Testis (tissue), 3 donors: ENCODE measurements around the gene FCER1G. TPM values are rescaled to one million over a fixed set of nuclear protein-coding genes. Genes with fewer than 3 reads are reported as not detected.

ENCODE experiments used
- DNase-seq: peaks from one replicate; pipeline ENCODE4 v3.0.0-alpha.2; 2019
- H3K27ac ChIP-seq, 2 donors: fragments of 200-600 bp; sonication (generic); one replicate each; pipeline ENCODE4 v1.5.1; 2019
- H3K27me3 ChIP-seq: fragments of 200-600 bp; sonication (generic); one replicate; pipeline ENCODE4 v1.5.1; 2019
- H3K36me3 ChIP-seq: fragments of 200-600 bp; sonication (generic); one replicate; pipeline ENCODE4 v1.5.1; 2017; ENCODE audit warnings: low read depth; ENCODE audit errors: missing control alignments
- H3K4me1 ChIP-seq: fragments of 200-600 bp; sonication (generic); one replicate; pipeline ENCODE4 v1.5.1; 2019
- H3K4me3 ChIP-seq, 2 donors: fragments of 200-600 bp; sonication (generic); one replicate each; pipeline ENCODE4 v1.5.1; 2017 to 2019
- H3K9me3 ChIP-seq: fragments of 200-600 bp; sonication (generic); one replicate; pipeline ENCODE4 v1.5.1; 2017
- POLR2A ChIP-seq: fragments of 450-650 bp; IDR thresholded peaks from one replicate; pipeline ENCODE4 v1.6.1; 2017; ENCODE audit warnings: antibody characterized with exemption, mild to moderate bottlenecking, moderate library complexity
- WGBS, 2 donors: methylation state at CpG; one replicate each; pipeline ENCODE4 v1.1.5; 2018; 5-methylcytosine and 5-hydroxymethylcytosine counted together
- intact Hi-C: fragments of 100-400 bp; cut with DNase I; formaldehyde crosslinking; loops from one replicate; pipeline ENCODE4 v1.15.1; 2023; ENCODE audit warnings: low total_unique reads
- polyA plus RNA-seq: library from polyadenylated mRNA; stranded (reverse); fragments of 350-450 nt; fragmentation: Illumina TruSeq; extraction: RNeasy Lipid Tissue Mini Kit (QIAGEN cat#74804); gene quantifications from one replicate; pipeline ENCODE4 v1.2.3, GENCODE V29; 2014; ENCODE audit warnings: low read depth, low replicate concordance; ENCODE audit not compliant: insufficient read depth
- total RNA-seq, 2 donors: library from RNA; depleted of rRNA; stranded (reverse); fragments of >200 nt; gene quantifications; one replicate each; pipeline ENCODE4 v1.2.3, GENCODE V29; 2016
- TF ChIP-seq, protein P1 (sequence below), 3 experiments: fragments of 450-650 bp in 2 of 3; fragments of 200-600 bp in 1 of 3; sonication (generic) in 1 of 3; IDR thresholded peaks; one replicate each; pipeline ENCODE4 v1.5.1; 2016 to 2019; ENCODE audit warnings: antibody characterized with exemption in 3 of 3, mild to moderate bottlenecking in 2 of 3, moderate library complexity in 1 of 3

Gene FCER1G
- total and polyA plus RNA-seq, 3 donors from 2014 or later: 2.1 to 60.9 (median 13.3) TPM

DNA sequence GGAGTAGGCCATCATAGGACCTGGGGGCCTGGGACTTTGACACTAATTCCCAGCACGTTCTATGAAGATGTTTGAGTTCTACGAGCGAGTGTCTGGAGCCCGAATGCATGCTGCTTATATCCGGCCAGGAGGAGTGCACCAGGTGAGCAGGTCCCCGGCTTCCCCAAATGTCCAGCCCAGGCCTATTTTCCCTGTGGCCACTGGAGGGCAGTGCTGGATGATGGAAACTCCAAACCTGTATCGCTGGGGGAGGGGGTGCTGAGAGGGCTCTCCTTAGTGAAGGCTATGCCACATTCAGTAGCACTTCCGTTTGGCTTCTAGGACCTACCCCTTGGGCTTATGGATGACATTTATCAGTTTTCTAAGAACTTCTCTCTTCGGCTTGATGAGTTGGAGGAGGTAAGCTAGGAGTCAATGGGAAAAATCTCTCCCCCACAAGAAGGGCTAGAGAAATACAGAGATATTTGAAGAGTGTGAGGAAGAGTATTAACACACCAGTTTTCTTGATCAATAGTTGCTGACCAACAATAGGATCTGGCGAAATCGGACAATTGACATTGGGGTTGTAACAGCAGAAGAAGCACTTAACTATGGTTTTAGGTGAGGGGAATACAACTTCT, 5.2 kb upstream of the FCER1G start:
- no peak overlapping the region for H3K27ac ChIP-seq
- H3K36me3 ChIP-seq: no peaks in the 10 kb centered on the region
- TF ChIP-seq, protein P1, sequence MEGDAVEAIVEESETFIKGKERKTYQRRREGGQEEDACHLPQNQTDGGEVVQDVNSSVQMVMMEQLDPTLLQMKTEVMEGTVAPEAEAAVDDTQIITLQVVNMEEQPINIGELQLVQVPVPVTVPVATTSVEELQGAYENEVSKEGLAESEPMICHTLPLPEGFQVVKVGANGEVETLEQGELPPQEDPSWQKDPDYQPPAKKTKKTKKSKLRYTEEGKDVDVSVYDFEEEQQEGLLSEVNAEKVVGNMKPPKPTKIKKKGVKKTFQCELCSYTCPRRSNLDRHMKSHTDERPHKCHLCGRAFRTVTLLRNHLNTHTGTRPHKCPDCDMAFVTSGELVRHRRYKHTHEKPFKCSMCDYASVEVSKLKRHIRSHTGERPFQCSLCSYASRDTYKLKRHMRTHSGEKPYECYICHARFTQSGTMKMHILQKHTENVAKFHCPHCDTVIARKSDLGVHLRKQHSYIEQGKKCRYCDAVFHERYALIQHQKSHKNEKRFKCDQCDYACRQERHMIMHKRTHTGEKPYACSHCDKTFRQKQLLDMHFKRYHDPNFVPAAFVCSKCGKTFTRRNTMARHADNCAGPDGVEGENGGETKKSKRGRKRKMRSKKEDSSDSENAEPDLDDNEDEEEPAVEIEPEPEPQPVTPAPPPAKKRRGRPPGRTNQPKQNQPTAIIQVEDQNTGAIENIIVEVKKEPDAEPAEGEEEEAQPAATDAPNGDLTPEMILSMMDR (IDR thresholded peaks at IDR 0.05): peak; percentile 61 to 83 (median 82)
- TF ChIP-seq POLR2A: no peak
- DNase-seq: peak; percentile 80
- H3K9me3 ChIP-seq: no peaks in the 10 kb centered on the region
- H3K4me3 ChIP-seq: no peak overlapping the region
- intact Hi-C loops: loop anchor here (10.0 kb wide), 1 partner anchor 175 kb away; no protein-coding TSS in a partner anchor
- WGBS, 2 donors: 41 to 51% methylated on average over 9 to 11 of the region's 11 CpGs
- H3K27me3 ChIP-seq: no peaks in the 10 kb centered on the region
- H3K4me1 ChIP-seq: no peaks in the 10 kb centered on the region

DNA sequence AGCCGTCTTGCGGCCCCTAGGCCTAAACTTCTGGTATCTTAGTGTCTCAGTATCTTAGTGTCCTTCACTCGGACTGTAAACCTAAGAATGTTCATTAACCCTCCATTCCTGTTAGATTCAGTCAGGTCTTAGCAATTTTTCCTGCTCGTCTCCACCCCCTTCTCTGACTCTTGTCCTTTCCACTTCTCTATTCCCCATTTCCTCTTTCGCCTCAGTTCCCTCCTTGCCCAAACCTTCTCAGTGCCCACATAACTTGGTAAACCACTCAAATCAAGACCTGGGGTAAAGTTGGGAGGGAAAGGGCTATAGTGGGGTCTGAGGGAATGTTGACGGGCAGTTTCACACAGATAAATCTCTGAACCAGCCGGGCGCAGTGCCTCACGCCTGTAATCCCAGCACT, 726 bp upstream of the FCER1G start:
- Histone ChIP-seq H3K27me3 (no peaks in the 10 kb centered on the region), H3K9me3 (no peaks in the 10 kb centered on the region), H3K36me3 (no peaks in the 10 kb centered on the region), H3K4me3 (no peak overlapping the region), H3K27ac (no peak overlapping the region), H3K4me1 (no peaks in the 10 kb centered on the region)
- WGBS, 2 donors: 85 to 88% methylated on average over 9 of the region's 9 CpGs
- intact Hi-C loops: loop anchor here (10.0 kb wide), 1 partner anchor 170 kb away; no protein-coding TSS in a partner anchor
- no peak for DNase-seq
- TF ChIP-seq POLR2A: no peak

DNA sequence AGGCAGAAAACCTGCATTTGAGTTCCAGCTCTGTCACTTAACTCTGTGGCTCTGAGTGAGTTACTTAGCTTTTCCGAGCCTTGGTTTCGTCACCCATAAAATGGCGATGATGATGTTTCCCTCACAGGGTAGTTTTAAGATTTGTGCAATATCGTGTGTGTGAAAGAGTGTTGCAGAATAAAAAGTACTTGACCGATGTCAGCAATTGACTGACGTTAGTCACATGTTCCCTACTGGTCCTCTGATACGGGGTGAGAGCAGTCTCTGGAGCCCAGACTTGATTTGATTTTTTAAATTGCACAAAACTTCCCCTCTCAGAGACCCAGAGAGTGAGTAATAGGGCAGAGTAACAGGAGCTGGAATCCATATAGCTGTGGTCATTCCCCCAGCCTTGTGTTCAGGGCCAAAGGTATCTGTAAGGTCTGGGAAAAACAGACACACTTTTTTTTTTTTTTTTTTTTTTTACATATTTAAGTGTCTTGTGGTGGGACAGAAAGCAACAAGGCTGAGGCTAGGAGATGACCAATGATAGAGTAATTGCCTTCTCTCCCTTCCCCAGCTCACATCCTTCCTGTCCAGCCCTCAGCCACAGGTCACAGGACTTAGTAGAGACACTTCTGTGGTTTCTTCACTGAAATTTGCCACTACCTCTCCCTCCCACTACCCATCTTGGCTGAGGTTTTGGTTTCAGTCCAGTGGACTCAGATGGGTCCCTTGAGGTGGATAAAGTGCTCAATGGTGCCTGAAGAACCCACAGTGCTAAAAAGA, 2.0 kb downstream of the FCER1G start:
- Histone ChIP-seq H3K27ac (peak overlapping the region; percentile 44 to 56), H3K4me1 (no peaks in the 10 kb centered on the region), H3K27me3 (no peaks in the 10 kb centered on the region), H3K4me3 (no peak overlapping the region), H3K9me3 (no peaks in the 10 kb centered on the region), H3K36me3 (no peaks in the 10 kb centered on the region)
- 83 to 85% methylated on average over 7 of the region's 7 CpGs for WGBS, 2 donors
- TF ChIP-seq, protein P1 (IDR thresholded peaks at IDR 0.05): no peak
- TF ChIP-seq POLR2A: no peak
- no peak for DNase-seq
- intact Hi-C loops: loop anchor here (10.0 kb wide), 1 partner anchor 168 kb away; no protein-coding TSS in a partner anchor

DNA sequence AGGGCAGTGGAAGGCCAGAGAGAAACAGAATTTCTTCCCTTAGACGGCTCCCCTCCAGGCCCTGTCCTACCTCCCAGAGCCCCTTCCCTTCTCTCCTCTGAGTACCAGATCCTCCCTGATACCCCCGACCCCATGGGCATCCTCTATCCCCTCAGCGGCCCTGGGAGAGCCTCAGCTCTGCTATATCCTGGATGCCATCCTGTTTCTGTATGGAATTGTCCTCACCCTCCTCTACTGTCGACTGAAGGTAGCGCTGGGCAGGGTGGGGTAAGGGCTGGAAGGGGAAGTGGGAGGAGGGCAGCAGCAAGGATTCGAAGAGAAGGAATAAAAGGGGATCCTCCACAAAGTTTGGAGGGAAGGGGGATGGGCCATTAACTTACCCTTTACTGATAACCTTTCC, 2.7 kb downstream of the FCER1G start:
- no peaks in the 10 kb centered on the region for H3K4me1 ChIP-seq
- 73 to 76% methylated on average over 6 of the region's 6 CpGs for WGBS, 2 donors
- intact Hi-C loops: loop anchor here (10.0 kb wide), 1 partner anchor 167 kb away; no protein-coding TSS in a partner anchor
- H3K36me3 ChIP-seq: no peaks in the 10 kb centered on the region
- no peaks in the 10 kb centered on the region for H3K27me3 ChIP-seq
- no peak overlapping the region for H3K4me3 ChIP-seq
- peak overlapping the region in 1 of 2 donors; percentile 19 for H3K27ac ChIP-seq
- no peaks in the 10 kb centered on the region for H3K9me3 ChIP-seq
- no peak for TF ChIP-seq POLR2A
- TF ChIP-seq, protein P1 (IDR thresholded peaks at IDR 0.05): no peak
- DNase-seq: no peak

DNA sequence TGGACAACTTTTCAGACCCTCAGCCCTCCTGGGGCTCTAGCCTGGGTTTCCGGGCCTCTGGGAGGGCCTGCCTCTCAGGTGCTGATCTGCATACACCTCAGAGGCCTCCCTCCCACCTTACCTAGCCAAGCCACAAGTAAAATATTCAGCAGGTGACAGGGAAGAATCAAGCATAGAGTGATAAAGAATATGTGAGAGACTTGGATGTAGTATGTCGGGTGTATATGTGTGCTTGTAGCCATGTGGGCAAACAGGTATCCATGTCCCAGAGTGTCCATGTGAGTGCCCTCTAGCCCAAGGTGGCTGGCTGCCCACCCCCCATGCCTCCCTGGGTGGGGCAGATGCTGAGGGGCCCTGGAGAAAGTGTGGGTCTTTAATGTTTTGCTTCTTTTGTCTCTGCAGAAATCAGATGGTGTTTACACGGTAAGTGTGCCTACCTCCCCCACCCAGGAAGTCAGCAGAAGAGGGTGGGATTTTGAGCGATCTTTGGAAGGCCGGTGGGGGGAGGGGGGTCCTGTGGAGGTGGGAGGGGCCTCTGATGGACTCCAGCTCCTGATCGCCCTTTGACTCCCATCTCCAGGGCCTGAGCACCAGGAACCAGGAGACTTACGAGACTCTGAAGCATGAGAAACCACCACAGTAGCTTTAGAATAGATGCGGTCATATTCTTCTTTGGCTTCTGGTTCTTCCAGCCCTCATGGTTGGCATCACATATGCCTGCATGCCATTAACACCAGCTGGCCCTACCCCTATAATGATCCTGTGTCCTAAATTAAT, 3.4 kb downstream of the FCER1G start:
- Histone ChIP-seq H3K27me3 (no peaks in the 10 kb centered on the region), H3K4me1 (no peaks in the 10 kb centered on the region), H3K36me3 (no peaks in the 10 kb centered on the region), H3K27ac (no peak overlapping the region), H3K9me3 (no peaks in the 10 kb centered on the region), H3K4me3 (no peak overlapping the region)
- WGBS, 2 donors: 77 to 79% methylated on average over 8 of the region's 8 CpGs
- no peak for TF ChIP-seq POLR2A
- TF ChIP-seq, protein P1 (IDR thresholded peaks at IDR 0.05): no peak
- DNase-seq: no peak
- intact Hi-C loops: loop anchor here (10.0 kb wide), 1 partner anchor 166 kb away; no protein-coding TSS in a partner anchor
